OCI-LY1 (cell line): ENCODE measurements around the gene C1orf50.

Experiments used
- H2AFZ ChIP-seq: fragments of 200-600 bp; sonication (generic), shearing (Covaris generic); 2 replicates; pipeline ENCODE4 v1.6.0; 2014; ENCODE audit warnings: antibody characterized with exemption, mild to moderate bottlenecking, low read length
- H3F3A ChIP-seq: fragments of 200-600 bp; sonication (generic), shearing (Covaris generic); 2 replicates; pipeline ENCODE4 v1.6.0; 2014; ENCODE audit warnings: mild to moderate bottlenecking, antibody characterized with exemption, low read length, moderate library complexity; ENCODE audit not compliant: insufficient read depth
- H3K27ac ChIP-seq: fragments of 200-600 bp; sonication (generic); 2 replicates; pipeline ENCODE4 v1.5.1; 2014; ENCODE audit warnings: low read length, mixed run types, mild to moderate bottlenecking, low read depth; ENCODE audit not compliant: poor library complexity, severe bottlenecking
- H3K27me3 ChIP-seq: fragments of 200-600 bp; sonication (generic); 2 replicates; pipeline ENCODE4 v1.6.0; 2014; ENCODE audit warnings: antibody characterized with exemption, mild to moderate bottlenecking, low read length, moderate library complexity; ENCODE audit not compliant: insufficient read depth
- H3K36me3 ChIP-seq: fragments of 200-600 bp; sonication (generic); 2 replicates; pipeline ENCODE4 v1.6.1; 2014; ENCODE audit warnings: mild to moderate bottlenecking, antibody characterized with exemption, low read length, moderate library complexity, mixed read lengths; ENCODE audit not compliant: insufficient read depth
- H3K4me1 ChIP-seq: fragments of 200-600 bp; sonication (generic); 2 replicates; pipeline ENCODE4 v1.5.1; 2014; ENCODE audit warnings: mild to moderate bottlenecking, low read length, moderate library complexity; ENCODE audit not compliant: insufficient read depth, severe bottlenecking
- H3K4me2 ChIP-seq: fragments of 200-600 bp; sonication (generic), shearing (Covaris generic); 2 replicates; pipeline ENCODE4 v1.6.1; 2014; ENCODE audit warnings: low read length
- H3K4me3 ChIP-seq: fragments of 200-600 bp; sonication (generic); 2 replicates; pipeline ENCODE4 v1.5.1; 2014; ENCODE audit warnings: low read length, low read depth, mild to moderate bottlenecking, mixed read lengths; ENCODE audit not compliant: poor library complexity, severe bottlenecking
- H3K79me2 ChIP-seq: fragments of 200-600 bp; shearing (Covaris generic); 2 replicates; pipeline ENCODE4 v1.6.1; 2016; ENCODE audit warnings: mixed run types, low read length, mixed read lengths; ENCODE audit not compliant: insufficient read depth
- H3K9ac ChIP-seq: fragments of 200-600 bp; sonication (generic), shearing (Covaris generic); 2 replicates; pipeline ENCODE4 v1.6.1; 2014; ENCODE audit warnings: mild to moderate bottlenecking, low read length, mixed read lengths
- H3K9me2 ChIP-seq: fragments of 200-600 bp; sonication (generic), shearing (Covaris generic); 2 replicates; pipeline ENCODE4 v1.6.1; 2014; ENCODE audit warnings: low read depth, mild to moderate bottlenecking, low read length, mixed read lengths
- H3K9me3 ChIP-seq: fragments of 200-600 bp; shearing (Covaris generic); 2 replicates; pipeline ENCODE4 v1.6.1; 2014; ENCODE audit warnings: low read length, mixed read lengths
- H4K20me1 ChIP-seq: fragments of 200-600 bp; sonication (generic), shearing (Covaris generic); 2 replicates; pipeline ENCODE4 v1.6.0; 2016; ENCODE audit warnings: mild to moderate bottlenecking, low read length; ENCODE audit not compliant: insufficient read depth
- EZH2 ChIP-seq: fragments of 200-600 bp; sonication (generic), shearing (Covaris generic); IDR thresholded peaks from 2 replicates; pipeline ENCODE4 v1.8.0; 2017; ENCODE audit warnings: borderline replicate concordance, mixed run types, mild to moderate bottlenecking, antibody characterized with exemption, low read length, moderate library complexity, mixed read lengths
- TF ChIP-seq, protein P1 (sequence below): fragments of 200-600 bp; sonication (generic), shearing (Covaris generic); IDR thresholded peaks from 2 replicates; pipeline ENCODE4 v1.5.1; 2017; ENCODE audit warnings: mild to moderate bottlenecking, antibody characterized with exemption, low read length, moderate library complexity, mixed read lengths

The C1orf50 gene

DNA sequence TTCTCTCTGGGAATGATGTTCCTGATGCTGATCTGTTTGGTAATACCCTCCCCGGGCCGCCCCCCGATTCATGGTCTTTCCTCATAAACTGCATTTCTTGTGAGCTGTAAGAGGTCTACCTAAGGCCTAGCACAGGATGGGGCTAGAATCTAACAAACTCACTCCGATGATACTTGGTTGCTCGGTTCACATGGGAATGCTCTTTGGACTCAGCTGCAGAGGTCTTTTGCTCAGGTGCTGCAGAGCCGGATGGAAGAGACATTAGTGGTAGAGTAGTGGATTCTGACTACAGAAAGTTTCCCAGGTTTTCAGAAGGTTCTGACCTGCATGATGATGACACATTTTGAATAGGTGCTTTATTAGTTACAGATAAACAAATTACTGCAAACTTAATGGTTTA lies 9.5 kb downstream of the C1orf50 start:
- Histone ChIP-seq H3K4me1 (no peaks in the 10 kb centered on the region), H3K79me2 (peaks cover 1% of the 10 kb centered on the region; the same call in 1 of the 2 replicates), H3K27ac (no peak overlapping the region), H3F3A (no peaks in the 10 kb centered on the region), H3K4me2 (no peak overlapping the region), H4K20me1 (no peaks in the 10 kb centered on the region), H3K9me3 (no peaks in the 10 kb centered on the region), H3K27me3 (no peaks in the 10 kb centered on the region), H3K9ac (no peak overlapping the region), H2AFZ (no peak overlapping the region), H3K4me3 (no peak overlapping the region), H3K36me3 (peaks cover 71% of the 10 kb centered on the region), H3K9me2 (no peaks in the 10 kb centered on the region)
- TF ChIP-seq EZH2: no peak
- TF ChIP-seq, protein P1, sequence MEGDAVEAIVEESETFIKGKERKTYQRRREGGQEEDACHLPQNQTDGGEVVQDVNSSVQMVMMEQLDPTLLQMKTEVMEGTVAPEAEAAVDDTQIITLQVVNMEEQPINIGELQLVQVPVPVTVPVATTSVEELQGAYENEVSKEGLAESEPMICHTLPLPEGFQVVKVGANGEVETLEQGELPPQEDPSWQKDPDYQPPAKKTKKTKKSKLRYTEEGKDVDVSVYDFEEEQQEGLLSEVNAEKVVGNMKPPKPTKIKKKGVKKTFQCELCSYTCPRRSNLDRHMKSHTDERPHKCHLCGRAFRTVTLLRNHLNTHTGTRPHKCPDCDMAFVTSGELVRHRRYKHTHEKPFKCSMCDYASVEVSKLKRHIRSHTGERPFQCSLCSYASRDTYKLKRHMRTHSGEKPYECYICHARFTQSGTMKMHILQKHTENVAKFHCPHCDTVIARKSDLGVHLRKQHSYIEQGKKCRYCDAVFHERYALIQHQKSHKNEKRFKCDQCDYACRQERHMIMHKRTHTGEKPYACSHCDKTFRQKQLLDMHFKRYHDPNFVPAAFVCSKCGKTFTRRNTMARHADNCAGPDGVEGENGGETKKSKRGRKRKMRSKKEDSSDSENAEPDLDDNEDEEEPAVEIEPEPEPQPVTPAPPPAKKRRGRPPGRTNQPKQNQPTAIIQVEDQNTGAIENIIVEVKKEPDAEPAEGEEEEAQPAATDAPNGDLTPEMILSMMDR: no peak

DNA sequence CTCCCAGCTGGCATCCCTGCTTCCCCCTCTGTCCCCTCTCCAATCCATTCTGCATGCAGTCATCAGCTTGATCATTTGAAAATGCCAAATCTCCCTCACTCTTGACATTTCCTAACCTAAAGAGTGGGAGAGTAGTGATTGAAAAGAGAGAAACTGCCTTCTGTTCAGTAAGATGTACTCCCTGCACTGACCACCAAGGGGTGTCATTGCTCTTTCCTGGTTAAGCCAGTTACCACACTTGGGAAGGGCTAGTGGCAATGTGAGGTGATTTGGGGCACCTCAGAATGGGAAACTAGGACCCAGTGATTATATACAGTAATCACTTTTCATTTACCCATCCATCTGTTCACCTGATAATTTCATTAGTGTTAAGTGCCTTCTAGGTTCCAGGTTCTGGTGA lies 10.8 kb downstream of the C1orf50 start:
- Histone ChIP-seq H2AFZ (no peak overlapping the region), H3F3A (no peaks in the 10 kb centered on the region), H3K4me2 (no peak overlapping the region), H4K20me1 (no peaks in the 10 kb centered on the region), H3K4me3 (no peak overlapping the region), H3K4me1 (no peaks in the 10 kb centered on the region), H3K9me2 (no peaks in the 10 kb centered on the region), H3K27me3 (no peaks in the 10 kb centered on the region), H3K27ac (no peak overlapping the region), H3K9ac (no peak overlapping the region), H3K79me2 (no peaks in the 10 kb centered on the region), H3K36me3 (peaks cover 82% of the 10 kb centered on the region), H3K9me3 (no peaks in the 10 kb centered on the region)
- no peak for TF ChIP-seq EZH2
- TF ChIP-seq, protein P1: peak; percentile 74

DNA sequence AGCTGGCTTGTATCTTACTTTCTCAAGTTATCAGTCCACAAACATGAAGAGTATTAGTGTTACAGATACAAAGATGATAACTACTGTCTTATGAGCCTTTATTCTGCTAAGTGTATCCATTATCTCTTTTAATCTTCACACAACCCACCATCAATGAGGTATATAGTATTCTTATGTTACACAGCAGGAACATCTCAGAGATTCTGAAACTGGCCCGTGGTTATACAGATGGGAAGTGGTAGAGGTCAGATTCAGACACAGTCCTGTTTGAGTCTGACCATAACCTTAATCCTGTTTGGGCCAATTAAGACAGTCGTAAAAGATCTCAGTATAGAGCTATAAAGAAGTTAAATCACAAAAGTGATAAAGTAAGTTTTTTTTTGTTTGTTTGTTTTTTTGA lies 12.7 kb downstream of the C1orf50 start:
- Histone ChIP-seq H4K20me1 (no peaks in the 10 kb centered on the region), H2AFZ (no peak overlapping the region), H3K9ac (no peak overlapping the region), H3K9me2 (no peaks in the 10 kb centered on the region), H3K36me3 (peaks cover 70% of the 10 kb centered on the region), H3K79me2 (no peaks in the 10 kb centered on the region), H3K4me1 (no peaks in the 10 kb centered on the region), H3K4me3 (no peak overlapping the region), H3K27me3 (no peaks in the 10 kb centered on the region), H3K4me2 (no peak overlapping the region), H3K9me3 (no peaks in the 10 kb centered on the region), H3K27ac (no peak overlapping the region), H3F3A (no peaks in the 10 kb centered on the region)
- TF ChIP-seq, protein P1: no peak
- no peak for TF ChIP-seq EZH2
